Measurements from ENCODE around the gene THOC2. TPM values are rescaled to one million over a fixed set of nuclear protein-coding genes. Genes with fewer than 3 reads are reported as not detected.
"Not testable (repeated sequence)": the region's sequence is repeated elsewhere in the genome, so short reads cannot be mapped to it uniquely, and the experiment has no call there.

Gene THOC2
- total RNA-seq, 6 experiments from 2014 or later: 24.0 to 39.8 (median 29.6) TPM

GRCh38 chrX:123590842-123591486, 141.9 kb downstream of the THOC2 start:
- Histone ChIP-seq H3K27me3 (no peaks in the 10 kb centered on the region), H3K4me3 (no peak overlapping the region), H3K9me3 (no peaks in the 10 kb centered on the region), H3K27ac (no peak overlapping the region), H3K4me1 (no peaks in the 10 kb centered on the region), H3K36me3 (no peaks in the 10 kb centered on the region)
- no peak for DNase-seq
- no peak for TF ChIP-seq CTCF (IDR thresholded peaks at IDR 0.05)
- TF ChIP-seq POLR2A (IDR thresholded peaks at IDR 0.05): no peak
- ATAC-seq: peak; percentile 71 to 88 (median 75)
- intact Hi-C loops (cut with DNase I): no loop called here
- 17% methylated on average over 6 of the region's 6 CpGs for WGBS (ENCODE audit: insufficient coverage, low coverage, low lambda C conversion rate, missing lambda C conversion rate)

- no peaks in the 10 kb centered on the region for H3K9me3 ChIP-seq
- DNase-seq (no peak), ATAC-seq (no peak)
- WGBS (ENCODE audit: insufficient coverage, low coverage, low lambda C conversion rate, missing lambda C conversion rate): 51% methylated on average over 3 of the region's 3 CpGs
- no peak overlapping the region for H3K27ac ChIP-seq
- no peaks in the 10 kb centered on the region for H3K4me1 ChIP-seq
- intact Hi-C loops (cut with DNase I): no loop called here
- H3K36me3 ChIP-seq: no peaks in the 10 kb centered on the region
- H3K4me3 ChIP-seq: no peak overlapping the region
- TF ChIP-seq POLR2A (IDR thresholded peaks at IDR 0.05): no peak
- TF ChIP-seq CTCF (IDR thresholded peaks at IDR 0.05): no peak
- no peaks in the 10 kb centered on the region for H3K27me3 ChIP-seq
These were observed 144.1 kb downstream of the THOC2 start for GRCh38 chrX:123588723-123589122.

- ATAC-seq: no peak
- intact Hi-C loops (cut with DNase I): no loop called here
- no peak overlapping the region for H3K27ac ChIP-seq
- DNase-seq: no peak
- no peaks in the 10 kb centered on the region for H3K27me3 ChIP-seq
- H3K9me3 ChIP-seq: no peaks in the 10 kb centered on the region
- H3K4me3 ChIP-seq: no peak overlapping the region
- H3K4me1 ChIP-seq: no peaks in the 10 kb centered on the region
- no peaks in the 10 kb centered on the region for H3K36me3 ChIP-seq
- WGBS (ENCODE audit: insufficient coverage, low coverage, low lambda C conversion rate, missing lambda C conversion rate): 50% methylated on average over 1 of the region's 1 CpG
- TF ChIP-seq POLR2A (IDR thresholded peaks at IDR 0.05) (no peak), CTCF (IDR thresholded peaks at IDR 0.05) (no peak)
These were observed 151.3 kb downstream of the THOC2 start for GRCh38 chrX:123581586-123581985.

GRCh38 chrX:123580792-123581191, 152.1 kb downstream of the THOC2 start:
- no peaks in the 10 kb centered on the region for H3K4me1 ChIP-seq
- intact Hi-C loops (cut with DNase I): no loop called here
- WGBS (ENCODE audit: insufficient coverage, low coverage, low lambda C conversion rate, missing lambda C conversion rate): 26% methylated on average over 1 of the region's 1 CpG
- H3K27me3 ChIP-seq: no peaks in the 10 kb centered on the region
- no peak for DNase-seq
- H3K36me3 ChIP-seq: no peaks in the 10 kb centered on the region
- no peaks in the 10 kb centered on the region for H3K9me3 ChIP-seq
- no peak for ATAC-seq
- no peak overlapping the region for H3K27ac ChIP-seq
- H3K4me3 ChIP-seq: no peak overlapping the region
- TF ChIP-seq CTCF (IDR thresholded peaks at IDR 0.05) (no peak), POLR2A (IDR thresholded peaks at IDR 0.05) (no peak)

- H3K27me3 ChIP-seq; H3K27ac ChIP-seq; H3K36me3 ChIP-seq; H3K4me3 ChIP-seq; DNase-seq; intact Hi-C loops (cut with DNase I); ATAC-seq; H3K4me1 ChIP-seq; H3K9me3 ChIP-seq: not testable (repeated sequence)
- WGBS (ENCODE audit: insufficient coverage, low coverage, low lambda C conversion rate, missing lambda C conversion rate): 77% methylated on average over 2 of the region's 5 CpGs
These were observed 158.8 kb downstream of the THOC2 start for GRCh38 chrX:123574027-123574426.

Measured in right lobe of liver (tissue), 6 donors.